ENCODE results near the gene SH3PXD2A.
A peak's percentile ranks its signal among the peaks of the same experiment; 100 is the strongest.

Gene SH3PXD2A

GRCh38 chr10:103855424-103855823 is at the start of gene SH3PXD2A:
Gene SH3PXD2A, minus strand, starts transcription at chr10:103855576. Its CDS starts 310 bp downstream, at chr10:103855266.
- DNase-seq: peak; percentile 51

GRCh38 chr10:103901299-103901698 is 45.9 kb upstream of the SH3PXD2A start:
- no peak for DNase-seq

GRCh38 chr10:103899312-103899711 is 43.9 kb upstream of the SH3PXD2A start:
- DNase-seq: no peak

GRCh38 chr10:103897241-103897774 is 41.9 kb upstream of the SH3PXD2A start:
- DNase-seq: no peak

- no peak for DNase-seq
Observed at GRCh38 chr10:103896225-103896624, 40.8 kb upstream of the SH3PXD2A start.

GRCh38 chr10:103895411-103896186 is 40.2 kb upstream of the SH3PXD2A start:
- DNase-seq: peak; percentile 60

GRCh38 chr10:103894441-103894864 is 39.1 kb upstream of the SH3PXD2A start:
- peak; percentile 8 for DNase-seq

GRCh38 chr10:103893817-103894216 is 38.4 kb upstream of the SH3PXD2A start:
- no peak for DNase-seq

GRCh38 chr10:103892181-103892580 is 36.8 kb upstream of the SH3PXD2A start:
- no peak for DNase-seq

GRCh38 chr10:103890688-103891087 is 35.3 kb upstream of the SH3PXD2A start:
- DNase-seq: no peak

- DNase-seq: no peak
Observed at GRCh38 chr10:103890194-103890658, 34.9 kb upstream of the SH3PXD2A start.

- no peak for DNase-seq
Observed at GRCh38 chr10:103889121-103889720, 33.8 kb upstream of the SH3PXD2A start.

- DNase-seq: peak; percentile 85
Observed at GRCh38 chr10:103888113-103888841, 32.9 kb upstream of the SH3PXD2A start.

GRCh38 chr10:103885617-103886016 is 30.2 kb upstream of the SH3PXD2A start:
- DNase-seq: peak; percentile 83

- DNase-seq: peak; percentile 58
Observed at GRCh38 chr10:103884681-103885139, 29.3 kb upstream of the SH3PXD2A start.

- DNase-seq: no peak
Observed at GRCh38 chr10:103882285-103883007, 27.1 kb upstream of the SH3PXD2A start.

- DNase-seq: no peak
Observed at GRCh38 chr10:103881416-103882284, 26.3 kb upstream of the SH3PXD2A start.

- no peak for DNase-seq
Observed at GRCh38 chr10:103879831-103880230, 24.5 kb upstream of the SH3PXD2A start.

- no peak for DNase-seq
Observed at GRCh38 chr10:103879409-103879808, 24.0 kb upstream of the SH3PXD2A start.

GRCh38 chr10:103877861-103878260 is 22.5 kb upstream of the SH3PXD2A start:
- DNase-seq: no peak

- no peak for DNase-seq
Observed at GRCh38 chr10:103876155-103876554, 20.8 kb upstream of the SH3PXD2A start.

All from fibroblast of skin of right biceps (primary cell).